ENCODE data around the gene PPP1R13B. TPM values are rescaled to one million over a fixed set of nuclear protein-coding genes. Genes with fewer than 3 reads are reported as not detected.

PPP1R13B gene
- total RNA-seq, 1 experiment from 2014 or later = 5.6 TPM

- Histone ChIP-seq H3K9me3 (no peaks in the 10 kb centered on the region), H3K27me3 (no peaks in the 10 kb centered on the region), H3K4me3 (no peak overlapping the region), H3K36me3 (no peaks in the 10 kb centered on the region)
- no peak for DNase-seq
Measured at GRCh38 chr14:103869406-103870143, 22.2 kb upstream of the PPP1R13B start.

- no peaks in the 10 kb centered on the region for H3K9me3 ChIP-seq
- no peak for DNase-seq
- H3K27me3 ChIP-seq = no peaks in the 10 kb centered on the region
- no peak overlapping the region for H3K4me3 ChIP-seq
- no peaks in the 10 kb centered on the region for H3K36me3 ChIP-seq
Measured at GRCh38 chr14:103868242-103868897, 21.0 kb upstream of the PPP1R13B start.

GRCh38 chr14:103867523-103867953, 20.2 kb upstream of the PPP1R13B start:
- peak; percentile 78 for DNase-seq
- Histone ChIP-seq H3K9me3 (no peaks in the 10 kb centered on the region), H3K27me3 (no peaks in the 10 kb centered on the region), H3K36me3 (no peaks in the 10 kb centered on the region), H3K4me3 (no peak overlapping the region)

GRCh38 chr14:103867020-103867419, 19.6 kb upstream of the PPP1R13B start:
- Histone ChIP-seq H3K27me3 (no peaks in the 10 kb centered on the region), H3K36me3 (no peaks in the 10 kb centered on the region), H3K9me3 (no peaks in the 10 kb centered on the region), H3K4me3 (no peak overlapping the region)
- DNase-seq = no peak

- DNase-seq = no peak
- Histone ChIP-seq H3K9me3 (no peaks in the 10 kb centered on the region), H3K4me3 (no peak overlapping the region), H3K27me3 (no peaks in the 10 kb centered on the region), H3K36me3 (no peaks in the 10 kb centered on the region)
Measured at GRCh38 chr14:103863245-103863644, 15.9 kb upstream of the PPP1R13B start.

- Histone ChIP-seq H3K4me3 (no peak overlapping the region), H3K27me3 (no peaks in the 10 kb centered on the region), H3K9me3 (no peaks in the 10 kb centered on the region), H3K36me3 (no peaks in the 10 kb centered on the region)
- peak; percentile 6 for DNase-seq
Measured at GRCh38 chr14:103862393-103862782, 15.0 kb upstream of the PPP1R13B start.

GRCh38 chr14:103861413-103862392, 14.3 kb upstream of the PPP1R13B start:
- no peaks in the 10 kb centered on the region for H3K9me3 ChIP-seq
- no peak overlapping the region for H3K4me3 ChIP-seq
- H3K27me3 ChIP-seq = no peaks in the 10 kb centered on the region
- no peak for DNase-seq
- H3K36me3 ChIP-seq = no peaks in the 10 kb centered on the region

GRCh38 chr14:103859416-103860202, 12.2 kb upstream of the PPP1R13B start:
- DNase-seq = no peak
- Histone ChIP-seq H3K4me3 (no peak overlapping the region), H3K36me3 (no peaks in the 10 kb centered on the region), H3K27me3 (no peaks in the 10 kb centered on the region), H3K9me3 (no peaks in the 10 kb centered on the region)

- no peak overlapping the region for H3K4me3 ChIP-seq
- H3K27me3 ChIP-seq = no peaks in the 10 kb centered on the region
- no peaks in the 10 kb centered on the region for H3K36me3 ChIP-seq
- no peak for DNase-seq
- no peaks in the 10 kb centered on the region for H3K9me3 ChIP-seq
Measured at GRCh38 chr14:103858063-103858781, 10.8 kb upstream of the PPP1R13B start.

- DNase-seq = no peak
Measured at GRCh38 chr14:103857256-103857655, 9.9 kb upstream of the PPP1R13B start.

GRCh38 chr14:103856607-103857006, 9.2 kb upstream of the PPP1R13B start:
- H3K9me3 ChIP-seq = no peaks in the 10 kb centered on the region
- H3K4me3 ChIP-seq = no peak overlapping the region
- H3K36me3 ChIP-seq = no peaks in the 10 kb centered on the region
- no peaks in the 10 kb centered on the region for H3K27me3 ChIP-seq
- no peak for DNase-seq

More at GRCh38 chr14:103857256-103857655, 9.9 kb upstream of the PPP1R13B start:
- Histone ChIP-seq H3K27me3 (no peaks in the 10 kb centered on the region), H3K36me3 (no peaks in the 10 kb centered on the region), H3K4me3 (no peak overlapping the region), H3K9me3 (no peaks in the 10 kb centered on the region)

GRCh38 chr14:103856105-103856504, 8.7 kb upstream of the PPP1R13B start:
- no peaks in the 10 kb centered on the region for H3K36me3 ChIP-seq
- H3K4me3 ChIP-seq = no peak overlapping the region
- no peaks in the 10 kb centered on the region for H3K27me3 ChIP-seq
- no peaks in the 10 kb centered on the region for H3K9me3 ChIP-seq
- DNase-seq = no peak

- no peak overlapping the region for H3K4me3 ChIP-seq
- H3K36me3 ChIP-seq = no peaks in the 10 kb centered on the region
- no peaks in the 10 kb centered on the region for H3K9me3 ChIP-seq
- no peaks in the 10 kb centered on the region for H3K27me3 ChIP-seq
- no peak for DNase-seq
Measured at GRCh38 chr14:103855734-103856095, 8.3 kb upstream of the PPP1R13B start.

- DNase-seq = no peak
- no peaks in the 10 kb centered on the region for H3K27me3 ChIP-seq
- no peaks in the 10 kb centered on the region for H3K9me3 ChIP-seq
- H3K4me3 ChIP-seq = no peak overlapping the region
- no peaks in the 10 kb centered on the region for H3K36me3 ChIP-seq
Measured at GRCh38 chr14:103854822-103855733, 7.7 kb upstream of the PPP1R13B start.
